ENCODE measurements around the gene RPS15. TPM values are rescaled to one million over a fixed set of nuclear protein-coding genes. Genes with fewer than 3 reads are reported as not detected.

The RPS15 gene
- total RNA-seq, 2 donors from 2014 or later = 2,008 to 2,166 TPM

DNA sequence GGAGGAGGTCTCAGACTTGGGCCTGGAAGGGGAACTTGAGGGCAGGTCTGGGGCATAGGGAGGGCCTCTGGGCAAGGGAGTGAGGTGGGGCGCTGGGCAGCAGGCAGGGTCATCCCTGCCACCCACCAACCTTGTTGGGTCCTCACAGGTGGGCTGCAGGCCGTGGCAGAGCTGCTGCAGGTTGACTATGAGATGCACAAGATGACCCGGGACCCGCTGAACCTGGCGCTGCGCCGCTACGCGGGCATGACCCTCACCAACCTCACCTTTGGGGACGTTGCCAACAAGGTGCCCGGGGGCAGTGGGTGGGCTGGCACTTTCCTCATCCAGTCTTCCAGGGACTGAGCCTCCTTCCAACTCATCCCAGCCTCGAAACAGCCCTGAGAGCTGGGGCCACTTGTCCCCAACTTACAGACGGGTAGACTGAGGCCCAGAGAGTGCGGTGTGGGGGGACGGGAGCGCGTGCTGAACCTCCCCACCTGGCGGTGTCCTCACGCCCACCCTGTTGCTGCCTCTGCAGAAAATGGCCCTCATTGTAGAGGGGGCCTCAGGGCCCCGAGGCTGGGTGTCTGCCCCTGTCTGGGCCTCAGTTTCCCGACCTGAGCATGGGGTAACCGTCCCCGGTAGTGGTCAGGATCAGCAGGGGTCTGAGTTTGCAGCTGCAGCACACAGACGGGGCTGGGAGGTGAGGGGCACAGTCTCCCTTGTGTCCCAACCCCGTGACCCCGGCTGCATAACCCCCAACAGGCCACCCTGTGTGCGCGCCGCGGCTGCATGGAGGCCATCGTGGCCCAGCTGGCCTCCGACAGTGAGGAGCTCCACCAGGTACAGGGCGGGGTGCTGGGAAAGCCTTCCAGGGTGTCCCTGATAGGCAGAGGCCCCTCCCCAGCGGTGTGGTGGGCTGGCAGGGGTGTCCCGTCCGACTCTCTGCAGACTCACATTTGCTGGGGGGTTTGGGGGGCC, 22.1 kb downstream of the RPS15 start:
- H3K4me1 ChIP-seq = peaks cover 24% of the 10 kb centered on the region
- intact Hi-C loops (cut with DNase I) = no loop called here
- DNase-seq (no peak), ATAC-seq (no peak)
- H3K4me3 ChIP-seq = no peak overlapping the region
- H3K27ac ChIP-seq = no peak overlapping the region
- no peak for TF ChIP-seq POLR2A (IDR thresholded peaks at IDR 0.05)
- TF ChIP-seq, protein P1, sequence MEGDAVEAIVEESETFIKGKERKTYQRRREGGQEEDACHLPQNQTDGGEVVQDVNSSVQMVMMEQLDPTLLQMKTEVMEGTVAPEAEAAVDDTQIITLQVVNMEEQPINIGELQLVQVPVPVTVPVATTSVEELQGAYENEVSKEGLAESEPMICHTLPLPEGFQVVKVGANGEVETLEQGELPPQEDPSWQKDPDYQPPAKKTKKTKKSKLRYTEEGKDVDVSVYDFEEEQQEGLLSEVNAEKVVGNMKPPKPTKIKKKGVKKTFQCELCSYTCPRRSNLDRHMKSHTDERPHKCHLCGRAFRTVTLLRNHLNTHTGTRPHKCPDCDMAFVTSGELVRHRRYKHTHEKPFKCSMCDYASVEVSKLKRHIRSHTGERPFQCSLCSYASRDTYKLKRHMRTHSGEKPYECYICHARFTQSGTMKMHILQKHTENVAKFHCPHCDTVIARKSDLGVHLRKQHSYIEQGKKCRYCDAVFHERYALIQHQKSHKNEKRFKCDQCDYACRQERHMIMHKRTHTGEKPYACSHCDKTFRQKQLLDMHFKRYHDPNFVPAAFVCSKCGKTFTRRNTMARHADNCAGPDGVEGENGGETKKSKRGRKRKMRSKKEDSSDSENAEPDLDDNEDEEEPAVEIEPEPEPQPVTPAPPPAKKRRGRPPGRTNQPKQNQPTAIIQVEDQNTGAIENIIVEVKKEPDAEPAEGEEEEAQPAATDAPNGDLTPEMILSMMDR (IDR thresholded peaks at IDR 0.05) = no peak
- 88 to 89% methylated on average over 9 to 27 of the region's 36 CpGs for WGBS, 2 donors
- H3K9me3 ChIP-seq = no peaks in the 10 kb centered on the region
- H3K36me3 ChIP-seq (replicated peaks in 1 of 2; ENCODE audit: insufficient read depth in 1 of 2, low read depth in 2 of 2) = no peaks in the 10 kb centered on the region
- H3K27me3 ChIP-seq = peaks cover 0 to 26% of the 10 kb centered on the region in 2 donors

DNA sequence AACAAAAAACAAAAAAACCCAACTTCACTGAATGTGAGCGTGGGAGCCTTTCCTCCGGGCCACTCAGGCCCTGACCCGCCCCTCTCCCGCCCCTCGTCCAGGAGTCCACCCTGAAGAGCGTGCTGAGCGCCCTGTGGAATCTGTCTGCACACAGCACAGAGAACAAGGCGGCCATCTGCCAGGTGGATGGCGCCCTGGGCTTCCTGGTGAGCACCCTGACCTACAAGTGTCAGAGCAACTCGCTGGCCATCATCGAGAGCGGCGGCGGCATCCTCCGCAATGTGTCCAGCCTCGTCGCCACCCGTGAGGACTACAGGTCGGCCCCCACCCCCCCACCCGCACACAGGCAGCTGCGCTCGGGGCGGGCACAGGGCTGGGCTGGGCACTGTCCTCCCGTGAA, 23.7 kb downstream of the RPS15 start:
- intact Hi-C loops (cut with DNase I) = no loop called here
- no peak for ATAC-seq
- Histone ChIP-seq H3K9me3 (no peaks in the 10 kb centered on the region), H3K36me3 (replicated peaks in 1 of 2; ENCODE audit: insufficient read depth in 1 of 2, low read depth in 2 of 2) (no peaks in the 10 kb centered on the region), H3K27me3 (peaks cover 0 to 18% of the 10 kb centered on the region in 2 donors), H3K27ac (no peak overlapping the region), H3K4me3 (no peak overlapping the region), H3K4me1 (peaks cover 22% of the 10 kb centered on the region)
- no peak for DNase-seq
- 93 to 94% methylated on average over 11 to 18 of the region's 24 CpGs for WGBS, 2 donors
- TF ChIP-seq POLR2A (IDR thresholded peaks at IDR 0.05) = no peak
- TF ChIP-seq, protein P1 (IDR thresholded peaks at IDR 0.05) = no peak

DNA sequence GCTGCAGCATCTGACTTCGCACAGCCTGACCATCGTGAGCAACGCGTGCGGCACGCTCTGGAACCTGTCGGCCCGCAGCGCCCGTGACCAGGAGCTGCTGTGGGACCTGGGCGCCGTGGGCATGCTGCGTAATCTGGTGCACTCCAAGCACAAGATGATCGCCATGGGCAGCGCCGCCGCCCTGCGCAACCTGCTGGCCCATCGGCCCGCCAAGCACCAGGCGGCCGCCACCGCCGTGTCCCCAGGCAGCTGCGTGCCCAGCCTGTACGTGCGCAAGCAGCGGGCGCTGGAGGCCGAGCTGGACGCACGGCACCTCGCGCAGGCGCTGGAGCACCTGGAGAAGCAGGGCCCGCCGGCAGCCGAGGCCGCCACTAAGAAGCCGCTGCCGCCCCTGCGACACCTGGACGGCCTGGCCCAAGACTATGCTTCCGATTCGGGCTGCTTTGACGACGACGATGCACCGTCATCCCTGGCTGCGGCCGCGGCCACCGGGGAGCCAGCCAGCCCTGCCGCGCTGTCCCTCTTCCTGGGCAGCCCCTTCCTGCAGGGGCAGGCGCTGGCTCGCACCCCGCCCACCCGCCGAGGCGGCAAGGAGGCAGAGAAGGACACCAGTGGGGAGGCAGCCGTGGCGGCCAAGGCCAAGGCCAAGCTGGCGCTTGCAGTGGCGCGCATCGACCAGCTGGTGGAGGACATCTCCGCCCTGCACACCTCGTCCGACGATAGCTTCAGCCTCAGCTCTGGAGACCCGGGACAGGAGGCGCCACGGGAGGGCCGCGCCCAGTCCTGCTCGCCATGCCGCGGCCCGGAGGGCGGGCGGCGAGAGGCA, 27.2 kb downstream of the RPS15 start:
- ATAC-seq = peak; percentile 33
- intact Hi-C loops (cut with DNase I) = no loop called here
- Histone ChIP-seq H3K27me3 (peaks cover 0 to 30% of the 10 kb centered on the region in 2 donors), H3K4me1 (peaks cover 49% of the 10 kb centered on the region), H3K9me3 (no peaks in the 10 kb centered on the region), H3K36me3 (replicated peaks in 1 of 2; ENCODE audit: insufficient read depth in 1 of 2, low read depth in 2 of 2) (no peaks in the 10 kb centered on the region), H3K4me3 (no peak overlapping the region), H3K27ac (no peak overlapping the region)
- 30 to 80% methylated on average over 1 to 63 of the region's 83 CpGs for WGBS, 2 donors
- TF ChIP-seq POLR2A (IDR thresholded peaks at IDR 0.05) = no peak
- TF ChIP-seq, protein P1 (IDR thresholded peaks at IDR 0.05) = peak; percentile 11 to 40 (median 24)
- DNase-seq = peak in 2 of 4 donors; percentile 35 to 54

DNA sequence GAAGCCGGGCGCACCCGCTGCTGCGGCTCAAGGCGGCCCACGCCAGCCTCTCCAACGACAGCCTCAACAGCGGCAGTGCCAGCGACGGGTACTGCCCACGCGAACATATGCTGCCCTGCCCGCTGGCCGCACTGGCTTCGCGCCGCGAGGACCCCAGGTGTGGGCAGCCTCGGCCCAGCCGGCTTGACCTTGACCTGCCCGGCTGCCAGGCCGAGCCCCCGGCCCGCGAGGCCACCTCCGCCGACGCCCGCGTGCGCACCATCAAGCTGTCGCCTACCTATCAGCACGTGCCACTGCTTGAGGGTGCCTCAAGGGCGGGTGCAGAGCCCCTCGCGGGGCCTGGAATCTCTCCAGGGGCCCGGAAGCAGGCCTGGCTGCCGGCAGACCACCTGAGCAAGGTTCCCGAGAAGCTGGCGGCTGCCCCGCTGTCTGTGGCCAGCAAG, 27.8 kb downstream of the RPS15 start:
- H3K4me3 ChIP-seq = no peak overlapping the region
- peaks cover 55% of the 10 kb centered on the region for H3K4me1 ChIP-seq
- peaks cover 0 to 36% of the 10 kb centered on the region in 2 donors for H3K27me3 ChIP-seq

More for the DNA sequence above, 27.8 kb downstream of the RPS15 start:
- ATAC-seq (no peak), DNase-seq (no peak)
- intact Hi-C loops (cut with DNase I) = no loop called here
- TF ChIP-seq, protein P1 (IDR thresholded peaks at IDR 0.05) = no peak
- no peak for TF ChIP-seq POLR2A (IDR thresholded peaks at IDR 0.05)
- Histone ChIP-seq H3K36me3 (replicated peaks in 1 of 2; ENCODE audit: insufficient read depth in 1 of 2, low read depth in 2 of 2) (no peaks in the 10 kb centered on the region), H3K27ac (no peak overlapping the region), H3K9me3 (no peaks in the 10 kb centered on the region)
- WGBS, 2 donors = 30% methylated on average over 29 of the region's 41 CpGs; no CpG with 5 or more reads in 1 of the 2 donors

Measured in body of pancreas (tissue), 4 donors.